ENCODE measurements around the gene SCAP.

Gene SCAP

DNA sequence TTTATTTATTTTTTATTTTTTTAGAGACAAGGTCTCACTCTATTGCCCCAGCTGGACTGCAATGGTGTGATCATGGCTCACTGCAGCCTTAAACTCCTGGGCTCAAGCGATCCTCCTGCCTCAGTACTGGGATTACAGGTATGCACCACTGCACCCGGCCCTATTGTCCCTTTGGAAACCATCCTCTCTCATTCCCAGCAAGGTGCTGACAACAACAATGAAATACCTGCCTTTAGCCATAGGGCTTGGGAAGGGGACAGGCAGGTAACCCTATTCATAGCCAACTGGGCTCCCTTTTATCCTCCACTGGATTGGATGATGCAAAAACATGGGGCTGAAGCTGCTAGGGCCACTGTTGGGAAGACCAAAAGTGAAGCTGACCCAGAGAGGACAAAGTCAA, 43.1 kb downstream of the SCAP start:
- no peak for DNase-seq (ENCODE audit: low read depth in 2 of 2)

DNA sequence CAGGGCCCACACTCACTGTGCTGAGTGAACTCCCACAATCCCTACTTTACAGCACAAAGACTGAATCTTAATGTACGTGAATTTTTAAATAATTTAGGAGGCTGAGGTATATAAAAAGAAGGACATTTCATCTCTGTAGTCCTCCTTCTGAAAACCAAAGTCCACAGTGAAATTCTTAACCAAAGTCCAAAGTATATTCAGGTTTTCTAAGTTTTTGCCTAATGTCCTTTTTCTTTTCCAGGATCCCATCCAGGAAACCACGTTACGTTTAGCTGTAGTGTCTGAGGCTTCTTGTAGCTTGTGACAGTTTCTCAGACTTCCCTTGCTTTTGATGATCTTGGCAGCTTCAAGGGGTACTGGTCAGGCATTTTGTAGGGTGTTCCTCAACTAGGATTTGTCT, 44.5 kb downstream of the SCAP start:
- no peak for DNase-seq (ENCODE audit: low read depth in 2 of 2)

DNA sequence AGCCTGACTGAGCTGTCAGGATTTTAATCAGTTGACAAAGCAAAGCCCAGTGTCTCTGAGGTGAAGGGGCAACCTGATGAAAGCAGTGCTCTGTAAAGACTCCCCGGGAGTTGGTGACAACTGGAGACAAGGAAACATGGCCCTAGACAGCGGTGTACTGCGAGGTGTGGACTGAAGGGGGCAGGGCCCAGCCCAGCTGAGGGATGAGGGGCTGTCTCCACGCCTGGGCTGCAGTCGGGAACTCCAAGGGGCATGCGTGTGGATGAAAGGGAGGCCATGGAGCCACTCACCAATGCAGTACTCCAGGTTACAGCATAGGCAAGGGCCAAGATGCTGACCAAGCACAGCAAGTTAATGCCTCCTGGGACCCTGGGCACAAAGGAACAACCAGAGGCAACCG, 45.1 kb downstream of the SCAP start:
- DNase-seq (ENCODE audit: low read depth in 2 of 2), result no peak

DNA sequence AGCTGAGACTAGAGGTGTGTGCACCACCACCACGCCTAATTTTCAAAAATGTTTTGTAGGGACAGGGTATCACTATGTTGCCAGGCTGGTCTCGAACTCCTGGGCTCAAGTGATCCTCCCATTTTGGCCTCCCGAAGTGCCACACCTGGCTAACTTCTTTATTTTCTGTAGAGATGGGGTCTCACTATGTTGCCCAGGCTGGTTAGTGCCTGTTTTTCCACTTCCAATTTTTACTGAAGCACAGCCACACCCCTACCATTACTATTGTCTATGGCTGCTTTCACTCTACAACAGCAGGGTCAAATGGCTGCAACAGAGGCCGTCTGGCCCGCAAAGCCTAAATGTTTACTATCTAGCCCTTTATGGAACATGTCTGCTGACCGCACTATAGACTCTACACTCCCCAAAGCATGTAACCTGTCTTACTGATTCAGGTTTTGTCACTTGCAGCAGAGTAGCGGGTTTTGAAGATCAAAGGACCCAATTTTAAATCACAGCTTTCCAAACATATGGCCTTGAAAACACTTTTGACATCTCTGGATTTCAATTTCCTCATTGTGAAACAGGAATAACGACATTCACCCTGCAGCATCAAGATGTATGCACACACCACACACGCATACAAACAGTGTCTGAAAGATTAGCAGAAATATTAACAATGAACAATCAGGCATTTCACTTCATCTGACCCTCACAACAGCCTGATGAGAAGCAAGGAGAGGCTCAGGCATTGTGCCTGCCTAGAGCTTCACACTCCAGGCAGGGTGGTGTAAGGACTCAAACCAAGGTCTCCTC, 46.1 kb downstream of the SCAP start:
- no peak for DNase-seq (ENCODE audit: low read depth in 2 of 2)

DNA sequence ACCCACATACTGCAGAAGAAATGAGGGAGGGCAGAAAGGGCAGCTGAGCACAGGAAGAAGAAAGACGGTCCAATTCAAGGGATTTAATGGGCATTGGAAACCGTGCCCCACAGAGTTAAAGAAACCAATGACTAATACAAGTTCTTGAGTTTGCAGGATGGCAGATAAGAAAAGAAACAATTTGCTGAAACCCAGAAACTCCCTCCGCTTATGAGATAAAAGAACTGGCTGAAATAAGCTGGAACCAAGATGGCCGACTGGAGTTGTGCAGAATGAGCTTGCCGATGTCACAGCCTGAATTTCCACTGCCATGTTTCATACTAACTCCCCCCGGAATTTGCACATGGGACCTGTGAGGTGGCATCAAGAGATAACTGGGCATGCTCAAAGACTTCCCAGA, 47.1 kb downstream of the SCAP start:
- DNase-seq (ENCODE audit: low read depth in 2 of 2), result no peak

DNA sequence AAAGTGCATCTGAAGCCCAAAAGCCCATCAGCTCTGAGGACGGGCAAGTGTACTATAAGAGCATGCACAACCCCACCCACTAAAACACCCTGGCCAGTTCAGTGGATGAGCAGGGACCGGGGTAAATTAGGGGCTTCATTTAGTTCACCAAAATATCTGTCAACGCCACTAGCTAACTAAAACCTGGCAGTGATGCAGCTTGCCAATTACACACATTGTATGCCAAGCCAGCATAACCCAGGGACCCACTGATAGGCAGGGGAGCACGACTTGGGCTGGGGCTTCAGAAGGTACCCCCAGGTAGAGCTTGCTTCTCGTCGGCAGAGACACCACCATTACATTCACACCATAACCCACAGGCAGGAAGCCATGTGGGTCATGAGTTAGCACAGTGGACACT, 47.9 kb downstream of the SCAP start:
- DNase-seq (ENCODE audit: low read depth in 2 of 2), result no peak

DNA sequence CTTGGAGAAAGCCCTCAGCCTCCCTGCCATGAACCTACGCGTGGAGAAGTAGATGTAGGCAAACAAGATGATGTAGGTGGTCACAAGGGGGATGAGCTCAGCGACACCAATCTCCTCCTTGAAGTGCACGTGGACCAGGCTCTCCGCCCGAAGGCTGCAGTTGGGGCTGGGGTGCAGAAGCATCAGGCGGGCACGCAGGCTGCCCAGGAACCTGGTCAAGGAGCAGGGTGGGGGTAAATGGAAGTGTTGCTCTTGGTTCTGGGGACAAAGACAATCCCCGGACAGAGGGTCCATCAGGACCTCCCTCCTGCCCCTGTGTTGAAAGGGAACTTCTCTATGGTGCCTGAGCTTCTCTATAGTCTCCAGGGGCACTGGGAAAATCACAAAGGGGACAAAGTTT, 49.8 kb downstream of the SCAP start:
- DNase-seq (ENCODE audit: low read depth in 2 of 2), result no peak

DNA sequence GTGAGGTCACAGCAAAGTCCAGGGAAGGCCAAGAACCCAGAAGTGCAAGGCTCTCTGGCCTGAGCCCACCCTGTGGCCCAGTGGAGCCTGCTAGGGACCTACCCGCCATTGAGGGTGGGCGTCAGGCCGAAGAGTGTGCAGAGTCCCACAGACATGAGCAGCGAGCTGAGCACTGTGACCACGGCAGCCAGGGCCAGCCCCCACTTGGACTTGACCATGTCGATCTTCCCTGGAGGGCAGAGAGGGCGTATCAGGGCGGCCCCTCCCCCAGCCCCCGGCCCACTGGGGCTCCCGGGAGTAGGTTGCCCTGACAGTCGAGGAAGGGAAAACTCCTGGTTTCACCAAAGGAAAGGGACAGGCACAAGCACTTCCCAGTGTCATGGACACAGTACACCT, 50.4 kb downstream of the SCAP start:
- DNase-seq (ENCODE audit: low read depth in 2 of 2), result no peak

DNA sequence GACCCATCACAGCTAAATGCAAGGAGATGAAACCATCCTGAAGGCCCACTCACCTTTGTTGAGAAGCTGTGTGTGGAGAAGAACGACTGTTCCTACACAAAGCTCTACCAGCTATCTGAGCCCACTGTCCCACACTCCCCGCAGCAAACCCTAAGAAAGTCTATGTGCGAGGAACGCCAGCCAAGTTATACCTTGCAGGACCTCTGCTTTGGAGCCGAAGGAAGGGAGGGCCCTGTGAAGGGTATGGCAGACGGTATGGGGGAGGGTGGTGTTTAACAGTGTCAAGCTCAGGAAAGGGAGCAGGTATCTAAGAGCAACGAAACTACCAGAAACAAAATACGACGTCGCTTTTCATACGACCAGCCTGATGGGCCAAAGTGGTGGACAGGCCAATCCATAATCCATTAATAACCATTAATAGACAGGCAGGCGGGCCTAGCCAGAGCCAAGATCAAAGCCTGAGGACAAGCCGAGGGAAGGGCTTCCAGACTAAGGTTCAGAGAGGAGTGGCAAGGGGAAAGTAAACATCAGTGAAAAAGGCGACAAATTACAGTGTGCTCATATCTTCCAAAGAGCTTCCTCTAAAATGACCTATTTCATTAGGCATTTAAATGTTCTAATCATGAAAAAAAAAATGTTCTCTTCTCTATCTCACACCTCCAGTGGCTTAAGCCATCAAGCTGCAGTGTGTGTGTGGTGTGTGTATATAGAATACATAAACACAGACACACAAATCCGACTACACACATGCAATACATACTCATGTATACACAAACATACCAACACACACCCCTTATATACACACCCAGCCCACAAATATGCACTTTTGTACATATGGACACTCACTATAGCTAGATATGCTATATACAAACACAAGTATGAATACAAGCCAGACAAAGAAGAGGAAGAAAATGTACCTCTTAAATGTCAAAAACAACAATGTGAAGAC, 51.0 kb downstream of the SCAP start:
- no peak for DNase-seq (ENCODE audit: low read depth in 2 of 2)

DNA sequence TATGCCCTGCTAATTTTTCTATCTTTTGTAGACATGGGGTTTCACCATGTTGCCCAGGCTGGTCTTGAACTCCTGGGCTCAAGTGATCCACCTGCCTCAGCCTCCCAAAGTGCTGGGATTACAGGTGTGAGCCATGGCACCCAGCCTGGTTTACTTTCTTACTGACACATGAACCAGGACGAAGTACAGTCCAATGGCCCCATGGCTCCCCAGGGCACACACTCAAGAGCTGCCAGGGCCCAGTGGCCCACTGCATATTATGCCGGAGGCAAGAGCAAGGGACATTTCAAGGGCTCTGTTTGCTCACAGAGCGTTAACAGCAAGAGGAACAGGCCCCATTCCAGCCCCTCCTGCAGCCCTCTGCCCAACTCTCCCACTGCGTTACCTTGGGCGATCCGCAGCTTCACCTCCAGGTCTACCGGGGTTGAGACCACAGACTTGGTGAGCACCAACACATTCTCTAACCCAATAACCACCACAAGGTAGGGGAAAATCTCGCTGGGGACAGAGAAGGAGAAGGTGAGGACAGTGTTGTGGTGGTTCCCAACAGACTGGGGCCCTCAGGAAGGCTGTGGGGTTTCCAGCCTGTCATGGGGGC, 52.1 kb downstream of the SCAP start:
- no peak for DNase-seq (ENCODE audit: low read depth in 2 of 2)

DNA sequence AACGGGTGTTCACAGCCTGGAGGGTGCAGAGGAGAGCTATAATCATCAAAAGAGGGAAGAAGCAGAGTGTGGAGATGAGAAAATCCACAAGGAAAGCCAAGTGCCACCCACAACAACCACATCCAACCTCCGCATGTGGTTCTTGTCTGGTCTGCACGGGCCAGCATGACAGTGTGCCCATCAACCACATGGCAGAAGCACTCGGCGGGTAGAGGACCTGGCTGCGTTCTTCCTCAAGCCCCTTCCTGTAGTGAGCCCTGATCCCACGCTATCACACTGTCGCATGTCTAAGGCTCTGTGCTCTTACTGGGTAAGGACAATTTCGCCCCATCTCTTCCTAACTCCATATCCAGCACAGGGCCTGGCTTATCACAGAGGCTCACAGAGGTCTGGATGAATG, 53.0 kb downstream of the SCAP start:
- DNase-seq (ENCODE audit: low read depth in 2 of 2), result no peak

DNA sequence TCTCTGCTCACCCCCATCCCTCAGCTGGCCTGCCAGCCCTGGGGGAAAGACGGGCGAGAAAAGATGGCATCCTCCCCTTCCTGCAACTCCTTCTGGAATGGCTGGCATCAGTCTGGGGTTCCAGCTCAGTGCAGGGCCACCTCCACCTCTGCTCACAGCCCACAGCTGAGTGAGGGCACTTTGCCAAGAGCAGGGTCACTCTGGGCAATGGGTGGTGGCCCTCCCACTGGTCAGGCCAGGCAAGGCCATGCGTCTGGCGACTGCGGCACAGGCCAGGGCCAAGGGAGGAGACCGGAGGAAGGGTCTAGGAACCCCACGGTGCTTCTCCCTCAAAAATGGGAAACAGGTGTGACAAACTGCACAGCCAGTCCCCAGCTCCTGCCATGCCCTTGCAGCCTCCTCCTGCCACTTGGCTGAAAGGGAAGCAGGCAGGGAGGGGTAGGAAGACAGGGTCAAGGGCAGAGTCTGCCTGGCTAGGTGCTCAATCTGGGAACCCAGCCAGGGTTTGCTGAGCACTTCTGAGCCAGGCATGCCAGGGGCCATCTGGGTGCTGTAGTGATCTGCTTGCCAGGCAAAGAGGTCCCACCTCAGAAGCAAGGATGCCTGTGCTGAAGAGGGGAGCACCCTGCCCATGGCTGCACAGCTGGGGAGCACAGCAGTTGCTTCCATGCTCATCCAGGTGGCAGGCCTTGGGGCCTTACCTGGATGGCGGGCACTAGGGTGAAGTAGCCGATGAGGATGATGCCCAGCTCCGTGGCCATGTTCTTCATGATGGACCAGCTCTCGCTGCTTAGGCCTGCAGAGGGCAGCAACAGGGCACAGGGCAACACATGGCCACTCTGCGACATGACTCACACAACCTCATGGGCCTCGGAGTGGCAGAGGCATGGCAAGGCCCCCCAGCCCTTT, 53.7 kb downstream of the SCAP start:
- no peak for DNase-seq (ENCODE audit: low read depth in 2 of 2)

DNA sequence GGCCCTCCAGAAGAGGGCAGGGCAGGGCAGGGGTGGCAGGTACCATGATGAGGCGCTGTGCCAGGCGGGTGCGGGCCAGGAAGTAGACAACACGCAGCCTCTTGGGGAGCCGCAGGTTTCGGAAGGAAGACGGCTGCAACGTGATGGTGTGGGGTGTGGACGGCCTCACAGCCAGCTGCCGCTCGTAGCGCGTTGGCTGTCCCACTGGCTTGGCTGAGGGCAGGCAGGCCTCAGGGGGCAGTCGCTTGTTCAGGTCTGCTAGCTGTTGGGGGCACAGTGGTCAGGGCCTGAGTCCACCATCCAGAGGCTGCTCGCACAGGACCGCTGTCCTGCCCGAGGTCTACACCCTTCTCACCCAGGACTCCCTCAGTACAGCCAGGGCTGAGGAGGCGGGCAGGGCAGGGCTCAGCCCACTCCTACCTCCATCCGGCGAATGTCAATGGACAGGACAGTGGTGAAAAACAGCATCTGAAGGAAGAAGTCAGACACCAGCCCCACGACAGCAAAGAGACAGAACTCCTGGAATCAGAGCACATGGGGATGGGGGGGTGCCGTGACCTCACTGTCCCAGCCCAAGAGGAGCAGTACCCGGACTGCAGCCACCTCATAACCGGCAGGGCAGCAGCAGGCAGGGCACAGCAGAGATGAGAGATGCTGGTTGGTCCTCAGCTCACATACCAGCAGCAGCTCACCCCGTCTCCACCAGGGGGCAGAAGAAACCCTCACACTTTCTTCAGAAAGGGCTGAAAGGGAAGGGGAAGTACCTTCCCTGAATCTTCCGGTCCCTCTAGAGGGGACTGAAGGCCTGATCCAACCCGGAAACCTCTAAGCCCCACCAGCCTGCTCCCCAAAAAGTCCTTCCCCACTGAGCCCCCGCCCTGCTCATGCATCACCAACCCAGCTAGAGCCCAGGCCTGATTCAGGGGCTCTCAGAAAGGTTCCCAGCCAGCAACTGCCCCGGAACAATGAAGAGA, 54.9 kb downstream of the SCAP start:
- DNase-seq (ENCODE audit: low read depth in 2 of 2), result peak; percentile 72 to 78

DNA sequence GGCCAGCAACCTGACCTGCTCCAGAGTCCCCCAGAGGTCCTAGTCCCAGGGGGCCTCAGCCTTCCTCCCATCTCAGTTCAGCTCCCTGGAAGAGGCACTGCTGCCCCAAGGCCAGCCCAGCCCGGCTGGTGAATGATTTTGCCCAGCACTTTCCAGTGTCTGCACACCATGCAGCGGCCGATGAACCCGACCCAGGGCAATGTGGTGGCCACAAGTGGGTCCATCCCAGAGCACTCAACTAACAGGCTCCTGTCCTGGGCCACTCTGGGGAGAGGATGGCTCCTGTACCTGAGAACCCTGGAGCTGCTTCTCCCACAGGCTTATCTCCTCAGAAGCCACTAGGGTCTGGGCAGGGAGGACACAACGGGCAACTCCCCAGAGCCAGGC, 55.7 kb downstream of the SCAP start:
- no peak for DNase-seq (ENCODE audit: low read depth in 2 of 2)

DNA sequence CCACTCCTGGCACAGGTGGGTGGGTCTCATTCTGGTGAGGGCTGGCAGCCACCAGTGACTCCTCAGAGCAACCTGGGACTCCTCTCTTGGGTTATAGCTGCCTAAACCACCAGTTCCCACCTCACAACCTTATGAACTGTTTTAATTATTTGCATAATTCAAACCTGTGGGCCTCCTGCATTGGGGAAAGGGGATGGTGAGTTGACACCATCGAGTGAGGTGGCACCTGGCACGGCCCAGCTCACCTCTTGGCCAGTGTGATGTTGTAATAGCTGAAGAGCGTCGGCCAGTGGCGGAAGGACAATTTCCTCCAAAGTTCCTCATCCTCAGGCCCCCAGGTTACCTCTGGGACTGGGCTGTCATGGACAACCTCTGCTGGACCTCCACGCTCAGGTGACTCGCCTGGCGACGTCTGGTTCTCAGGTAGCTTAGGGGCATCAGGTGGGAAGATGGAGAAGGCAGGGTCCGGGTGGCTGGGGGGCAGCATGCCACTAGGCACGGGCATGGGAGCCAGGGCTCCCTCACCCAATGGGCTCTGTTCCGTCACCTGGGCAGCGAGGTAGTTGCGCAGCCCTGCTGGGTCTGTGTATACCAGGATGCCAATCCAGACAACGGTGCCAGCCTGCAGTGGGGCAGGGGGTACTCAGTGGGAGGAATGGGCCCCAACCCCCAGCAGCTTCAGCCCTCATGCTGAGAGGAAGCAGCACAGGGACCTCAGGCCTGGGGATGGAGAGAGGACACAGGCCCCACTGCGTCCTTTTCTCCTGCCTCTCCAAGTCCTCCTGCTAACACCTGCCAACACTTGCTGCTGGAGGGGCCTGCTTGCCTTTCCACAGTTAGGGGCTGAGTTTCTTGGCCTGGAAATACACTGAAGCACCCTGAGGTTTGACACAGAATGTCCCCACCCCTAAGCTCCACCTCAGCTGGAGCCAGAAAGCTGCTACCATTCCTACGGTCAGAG, 56.4 kb downstream of the SCAP start:
- no peak for DNase-seq (ENCODE audit: low read depth in 2 of 2)

DNA sequence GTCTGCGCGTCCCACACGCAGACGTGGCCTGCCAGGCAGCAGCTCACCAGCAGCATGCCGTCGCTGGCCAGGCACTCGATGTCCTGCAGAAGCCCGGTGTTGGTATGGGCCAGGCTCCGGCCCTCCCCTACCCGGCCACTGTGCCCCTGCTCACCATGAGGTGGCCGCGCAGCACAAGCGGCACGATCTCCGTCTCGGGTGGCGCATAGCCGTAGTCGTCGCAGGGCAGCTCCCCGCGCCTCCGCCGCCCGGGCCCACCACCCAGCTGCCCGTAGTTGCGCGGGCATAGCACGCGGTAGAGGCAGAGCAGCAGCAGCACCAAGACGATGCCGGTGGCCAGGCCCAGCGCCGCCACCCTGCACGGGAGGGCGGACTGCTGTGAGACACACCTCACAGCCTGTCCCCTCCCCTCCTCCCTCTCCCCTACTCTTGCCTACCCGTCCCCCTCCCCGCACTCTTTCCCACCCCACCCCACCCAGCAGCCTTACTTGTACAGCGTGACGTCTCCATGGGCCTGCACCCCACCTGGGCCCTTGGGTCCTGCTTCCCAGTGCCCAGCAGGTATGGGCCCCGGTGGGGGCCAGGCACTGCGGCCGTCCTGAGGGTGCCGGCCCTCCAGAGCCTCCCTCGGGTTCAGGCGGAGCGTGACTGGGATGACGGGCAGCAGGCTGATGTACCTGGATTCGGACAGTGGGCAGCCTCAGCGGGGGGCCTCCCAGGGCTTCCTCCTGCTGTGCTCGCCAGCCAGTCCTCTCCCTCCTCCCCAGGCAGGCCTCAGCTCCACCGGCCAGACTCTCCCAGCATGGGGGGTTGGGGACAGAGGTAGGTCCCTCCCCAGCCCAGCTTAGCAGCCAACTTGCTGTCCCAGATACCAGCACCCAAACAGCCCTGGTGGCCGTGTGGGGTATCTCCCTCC, 57.3 kb downstream of the SCAP start:
- no peak for DNase-seq (ENCODE audit: low read depth in 2 of 2)

DNA sequence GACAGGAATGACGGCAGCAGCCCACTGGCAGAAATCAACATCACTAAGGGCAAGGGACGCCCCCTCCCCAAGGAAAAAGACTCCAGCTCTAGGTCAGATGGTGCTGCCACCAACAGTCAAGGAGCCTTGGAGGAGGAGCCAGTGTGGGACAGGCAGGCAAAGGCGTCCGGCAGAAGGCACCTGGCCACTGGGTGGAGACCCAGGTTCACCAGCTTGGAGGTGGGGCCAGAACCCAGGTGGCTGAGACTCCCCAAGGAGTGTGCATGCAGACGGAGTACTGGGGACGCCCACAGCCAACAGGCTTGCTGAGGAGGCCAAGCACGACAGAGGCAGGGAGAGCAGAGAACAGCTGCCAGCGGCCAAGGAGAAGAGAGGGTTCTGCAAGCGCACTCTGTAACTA, 59.7 kb downstream of the SCAP start:
- DNase-seq (ENCODE audit: low read depth in 2 of 2), result no peak

Data from activated CD8-positive, alpha-beta memory T cell treated with anti-CD3 and anti-CD28 coated beads for 4 hours (primary cell).